ENCODE measurements around the gene CHCT1. TPM values are rescaled to one million over a fixed set of nuclear protein-coding genes. Genes with fewer than 3 reads are reported as not detected.

The CHCT1 gene
- total and polyA plus RNA-seq, 2 donors (not counting 3 experiments of a cell fraction or from before 2014, with no cell fraction given): not detected

- no peaks in the 10 kb centered on the region for H3K4me1 ChIP-seq (ENCODE audit: control insufficient read depth, extremely low read depth, insufficient read depth, low read length)
- no peak for FAIRE-seq
- H3K27ac ChIP-seq (ENCODE audit: insufficient read depth, low read depth, low read length): no peak overlapping the region
- no peak overlapping the region for H3K4me3 ChIP-seq (replicated peaks in 1 of 3; ENCODE audit: insufficient read depth in 1 of 3, low read depth in 1 of 3, low read length in 3 of 3)
- BruUV-seq (replicated peaks): no TSS peak
- H3K27me3 ChIP-seq (ENCODE audit: control insufficient read depth in 2 of 2, insufficient read depth in 2 of 2, low read length in 2 of 2): no peaks in the 10 kb centered on the region
- no peak overlapping the region for H3K9ac ChIP-seq (replicated peaks; ENCODE audit: extremely low read depth, insufficient read depth, low read length)
- CTCF ChIA-PET: interaction anchor here (1.6 kb wide), 1 partner anchor 8 kb away, joined by 6 read pairs; no protein-coding TSS in a partner anchor
- H3K36me3 ChIP-seq (ENCODE audit: control insufficient read depth in 2 of 2, extremely low read depth in 1 of 2, insufficient read depth in 2 of 2, low read length in 2 of 2): no peaks in the 10 kb centered on the region
- DNase-seq (ENCODE audit: low read depth, low spot score): no peak
- H3K4me2 ChIP-seq (ENCODE audit: insufficient read depth, low read length): no peak overlapping the region
- H4K20me1 ChIP-seq (replicated peaks; ENCODE audit: control insufficient read depth, extremely low read depth, insufficient read depth, low read length): no peaks in the 10 kb centered on the region
- no peaks in the 10 kb centered on the region for H3K9me1 ChIP-seq (replicated peaks; ENCODE audit: control insufficient read depth, extremely low read depth, insufficient read depth, low read length)
- intact Hi-C loops (cut with micrococcal nuclease): no loop called here
- no peaks in the 10 kb centered on the region for H3K79me2 ChIP-seq (ENCODE audit: control insufficient read depth, insufficient read depth, low read length)
- no peak overlapping the region for H2AFZ ChIP-seq (ENCODE audit: low read depth, low read length)
- TF ChIP-seq POLR2AphosphoS5 (IDR thresholded peaks at IDR 0.05; ENCODE audit: insufficient read depth, low read depth, low read length) (no peak), MAX (IDR thresholded peaks at IDR 0.05; ENCODE audit: insufficient read depth, insufficient read length) (no peak), FOS (IDR thresholded peaks at IDR 0.05; ENCODE audit: borderline replicate concordance, insufficient read depth, low read length) (no peak), EZH2 (IDR thresholded peaks at IDR 0.05; ENCODE audit: borderline replicate concordance, low read depth, low read length, severe bottlenecking) (no peak), GATA2 (IDR thresholded peaks at IDR 0.05; ENCODE audit: insufficient read depth, insufficient read length, low read depth, low read length) (no peak), CTCF (IDR thresholded peaks at IDR 0.05; ENCODE audit: extremely low read depth in 1 of 2, insufficient read depth in 1 of 2, low read depth in 1 of 2, low read length in 2 of 2) (no peak), POLR2A (IDR thresholded peaks at IDR 0.05; ENCODE audit: low read depth, low read length) (no peak)
- POLR2A ChIA-PET: no interaction called here
- dilution Hi-C loops (cut with MboI; ENCODE audit: extremely low pct_ligation_motif_present, low sequenced_read_pairs): no loop called here
- no peaks in the 10 kb centered on the region for H3K9me3 ChIP-seq (replicated peaks; ENCODE audit: control insufficient read depth, insufficient read depth, low read length)
These were observed 9.6 kb upstream of the CHCT1 start for GRCh38 chr17:60412701-60413100.
